ENCODE measurements around the gene PDCD4.

- TF ChIP-seq CTCF (IDR thresholded peaks at IDR 0.05) (no peak), POLR2A (IDR thresholded peaks at IDR 0.05) (no peak)
These were observed 31.4 kb upstream of the PDCD4 start for GRCh38 chr10:110840225-110840922.
